ENCODE data around the gene FMN2. TPM values are rescaled to one million over a fixed set of nuclear protein-coding genes. Genes with fewer than 3 reads are reported as not detected.
A peak's percentile ranks its signal among the peaks of the same experiment; 100 is the strongest.

The FMN2 gene
- total RNA-seq, 1 donor from 2014 or later = 1.7 TPM

DNA sequence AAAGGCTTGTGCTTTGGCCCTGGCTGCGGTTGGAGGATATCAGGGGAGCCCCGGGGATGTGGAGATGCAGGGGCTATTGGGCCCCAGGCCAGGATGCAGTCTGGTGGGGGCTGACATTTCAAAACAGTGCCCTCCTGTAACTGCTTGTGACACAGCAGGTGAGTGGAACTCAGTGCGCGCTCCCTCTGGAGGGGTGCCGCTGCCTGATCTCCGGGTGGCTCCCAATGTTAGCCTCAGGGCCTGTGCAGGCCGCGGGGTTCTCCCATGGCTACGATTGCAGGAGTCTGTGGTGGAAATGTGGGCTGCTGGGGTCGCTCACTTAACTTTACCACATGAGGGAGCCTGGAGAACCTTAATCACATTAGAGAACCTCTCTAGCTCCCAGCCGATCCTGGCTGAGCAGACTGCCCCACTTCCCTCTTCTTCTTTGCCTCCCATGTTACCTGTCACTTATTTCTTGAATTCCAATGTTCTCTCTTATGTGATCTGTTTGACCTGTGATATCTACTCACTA is 163.2 kb downstream of the FMN2 start:
- H3K4me3 ChIP-seq = no peak overlapping the region
- no peak overlapping the region for H3K9ac ChIP-seq
- Mint-ChIP-seq H3K27me3 (ENCODE audit: insufficient read depth, low read depth) (peaks cover 3% of the 10 kb centered on the region), H3K4me3 (no peak overlapping the region), H3K36me3 (peaks cover 29% of the 10 kb centered on the region), H3K9me3 (peaks cover 20% of the 10 kb centered on the region), H3K27ac (no peak overlapping the region), H3K4me1 (no peaks in the 10 kb centered on the region)
- H3K36me3 ChIP-seq = no peaks in the 10 kb centered on the region
- DNase-seq (ENCODE audit: low spot score) = peak; percentile 7
- no peak overlapping the region for H3K27ac ChIP-seq
- H4K20me1 ChIP-seq (ENCODE audit: low read depth) = no peaks in the 10 kb centered on the region
- H3K27me3 ChIP-seq = no peaks in the 10 kb centered on the region
- H3K4me1 ChIP-seq = no peaks in the 10 kb centered on the region
- TF ChIP-seq EZH2phosphoT487 (IDR thresholded peaks at IDR 0.05) (no peak), EZH2 (IDR thresholded peaks at IDR 0.05) (no peak)
- TF ChIP-seq, protein P1, sequence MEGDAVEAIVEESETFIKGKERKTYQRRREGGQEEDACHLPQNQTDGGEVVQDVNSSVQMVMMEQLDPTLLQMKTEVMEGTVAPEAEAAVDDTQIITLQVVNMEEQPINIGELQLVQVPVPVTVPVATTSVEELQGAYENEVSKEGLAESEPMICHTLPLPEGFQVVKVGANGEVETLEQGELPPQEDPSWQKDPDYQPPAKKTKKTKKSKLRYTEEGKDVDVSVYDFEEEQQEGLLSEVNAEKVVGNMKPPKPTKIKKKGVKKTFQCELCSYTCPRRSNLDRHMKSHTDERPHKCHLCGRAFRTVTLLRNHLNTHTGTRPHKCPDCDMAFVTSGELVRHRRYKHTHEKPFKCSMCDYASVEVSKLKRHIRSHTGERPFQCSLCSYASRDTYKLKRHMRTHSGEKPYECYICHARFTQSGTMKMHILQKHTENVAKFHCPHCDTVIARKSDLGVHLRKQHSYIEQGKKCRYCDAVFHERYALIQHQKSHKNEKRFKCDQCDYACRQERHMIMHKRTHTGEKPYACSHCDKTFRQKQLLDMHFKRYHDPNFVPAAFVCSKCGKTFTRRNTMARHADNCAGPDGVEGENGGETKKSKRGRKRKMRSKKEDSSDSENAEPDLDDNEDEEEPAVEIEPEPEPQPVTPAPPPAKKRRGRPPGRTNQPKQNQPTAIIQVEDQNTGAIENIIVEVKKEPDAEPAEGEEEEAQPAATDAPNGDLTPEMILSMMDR (IDR thresholded peaks at IDR 0.05) = peak; percentile 10
- no peak overlapping the region for H2AFZ ChIP-seq (replicated peaks)
- H3K79me2 ChIP-seq (ENCODE audit: low read depth) = no peaks in the 10 kb centered on the region
- H3K4me2 ChIP-seq = no peak overlapping the region
- no peaks in the 10 kb centered on the region for H3F3A ChIP-seq (ENCODE audit: low read depth)
- H3K9me3 ChIP-seq (ENCODE audit: low read depth) = no peaks in the 10 kb centered on the region

- H3K9me3 Mint-ChIP-seq = peaks cover 24% of the 10 kb centered on the region
- H3K27ac ChIP-seq = no peak overlapping the region
- H2AFZ ChIP-seq (replicated peaks) = no peak overlapping the region
Measured at GRCh38 chr1:240255922-240256321, 164.2 kb downstream of the FMN2 start.

GRCh38 chr1:240256836-240257503 is 165.3 kb downstream of the FMN2 start:
- peaks cover 22% of the 10 kb centered on the region for H3K9me3 Mint-ChIP-seq
- no peaks in the 10 kb centered on the region for H3K9me3 ChIP-seq (ENCODE audit: low read depth)
- H3K27me3 ChIP-seq = no peaks in the 10 kb centered on the region
- H3K4me1 Mint-ChIP-seq = no peaks in the 10 kb centered on the region
- no peak overlapping the region for H3K27ac Mint-ChIP-seq
- H3K27ac ChIP-seq = no peak overlapping the region
- no peaks in the 10 kb centered on the region for H3K79me2 ChIP-seq (ENCODE audit: low read depth)
- H3K4me1 ChIP-seq = no peaks in the 10 kb centered on the region
- no peak overlapping the region for H2AFZ ChIP-seq (replicated peaks)
- no peak overlapping the region for H3K9ac ChIP-seq
- no peaks in the 10 kb centered on the region for H4K20me1 ChIP-seq (ENCODE audit: low read depth)
- no peak overlapping the region for H3K4me3 Mint-ChIP-seq
- no peaks in the 10 kb centered on the region for H3F3A ChIP-seq (ENCODE audit: low read depth)
- no peak overlapping the region for H3K4me3 ChIP-seq
- H3K36me3 Mint-ChIP-seq = peaks cover 39% of the 10 kb centered on the region
- no peaks in the 10 kb centered on the region for H3K36me3 ChIP-seq
- TF ChIP-seq EZH2 (IDR thresholded peaks at IDR 0.05) (no peak), EZH2phosphoT487 (IDR thresholded peaks at IDR 0.05) (no peak)
- TF ChIP-seq, protein P1 (IDR thresholded peaks at IDR 0.05) = no peak
- H3K27me3 Mint-ChIP-seq (ENCODE audit: insufficient read depth, low read depth) = peaks cover 3% of the 10 kb centered on the region
- DNase-seq (ENCODE audit: low spot score) = no peak
- H3K4me2 ChIP-seq = no peak overlapping the region

More at GRCh38 chr1:240255922-240256321, 164.2 kb downstream of the FMN2 start:
- Histone ChIP-seq H3K9me3 (ENCODE audit: low read depth) (no peaks in the 10 kb centered on the region), H3F3A (ENCODE audit: low read depth) (no peaks in the 10 kb centered on the region), H3K9ac (no peak overlapping the region), H3K4me3 (no peak overlapping the region), H3K27me3 (no peaks in the 10 kb centered on the region), H3K36me3 (no peaks in the 10 kb centered on the region), H4K20me1 (ENCODE audit: low read depth) (no peaks in the 10 kb centered on the region), H3K4me1 (no peaks in the 10 kb centered on the region), H3K79me2 (ENCODE audit: low read depth) (no peaks in the 10 kb centered on the region), H3K4me2 (no peak overlapping the region)
- no peak for DNase-seq (ENCODE audit: low spot score)
- Mint-ChIP-seq H3K27ac (no peak overlapping the region), H3K4me3 (no peak overlapping the region), H3K36me3 (peaks cover 37% of the 10 kb centered on the region), H3K4me1 (no peaks in the 10 kb centered on the region), H3K27me3 (ENCODE audit: insufficient read depth, low read depth) (peaks cover 3% of the 10 kb centered on the region)
- TF ChIP-seq, protein P1 (IDR thresholded peaks at IDR 0.05) = no peak
- TF ChIP-seq EZH2phosphoT487 (IDR thresholded peaks at IDR 0.05) (no peak), EZH2 (IDR thresholded peaks at IDR 0.05) (no peak)
